Liver (tissue), 3 donors: ENCODE data around the gene DLEC1.

ENCODE experiments used
- CTCF ChIP-seq: fragments of 150-350 bp; IDR thresholded peaks from 2 replicates; pipeline ENCODE4 v1.5.1; 2017; ENCODE audit warnings: improper control_type of control experiment, low read depth, low read length; ENCODE audit not compliant: missing input control
- EGR1 ChIP-seq, 2 donors: IDR thresholded peaks; 2 replicates each; pipeline ENCODE4 v1.6.1; 2016 to 2018; ENCODE audit warnings: antibody characterized with exemption in 2 of 2, low read depth in 2 of 2
- FOXA1 ChIP-seq: IDR thresholded peaks from 2 replicates; pipeline ENCODE4 v1.6.1; 2016; ENCODE audit warnings: antibody characterized with exemption
- FOXA2 ChIP-seq: IDR thresholded peaks from 2 replicates; pipeline ENCODE4 v1.6.1; 2016; ENCODE audit warnings: antibody characterized with exemption
- GABPA ChIP-seq, 2 donors: IDR thresholded peaks in 1 of 2; conservative IDR thresholded peaks in 1 of 2; 2 replicates each; pipeline ENCODE4 v1.6.1; 2016; ENCODE audit warnings: antibody characterized with exemption in 2 of 2, mild to moderate bottlenecking in 1 of 2, moderate library complexity in 1 of 2
- HNF4A ChIP-seq, 2 donors: conservative IDR thresholded peaks; 2 replicates each; pipeline ENCODE4 v1.6.1; 2016; ENCODE audit warnings: antibody characterized with exemption in 2 of 2, mild to moderate bottlenecking in 2 of 2
- RAD21 ChIP-seq, 2 donors: IDR thresholded peaks; 2 replicates each; pipeline ENCODE4 v1.6.1; 2016; ENCODE audit warnings: antibody characterized with exemption in 2 of 2, mild to moderate bottlenecking in 2 of 2
- TAF1 ChIP-seq: conservative IDR thresholded peaks from 2 replicates; pipeline ENCODE4 v1.6.1; 2016; ENCODE audit warnings: antibody characterized with exemption, mild to moderate bottlenecking
- ZBTB33 ChIP-seq: IDR thresholded peaks from 2 replicates; pipeline ENCODE4 v1.6.1; 2016; ENCODE audit warnings: antibody characterized with exemption
- TF ChIP-seq, protein P1 (sequence below): IDR thresholded peaks from 2 replicates; pipeline ENCODE4 v1.6.1; 2016; ENCODE audit warnings: antibody characterized with exemption, mild to moderate bottlenecking
- TF ChIP-seq, protein P2 (sequence below): IDR thresholded peaks from 2 replicates; pipeline ENCODE4 v1.6.1; 2016; ENCODE audit warnings: antibody characterized with exemption
- TF ChIP-seq, protein P3 (sequence below): IDR thresholded peaks from 2 replicates; pipeline ENCODE4 v1.6.1; 2016; ENCODE audit warnings: antibody characterized with exemption
- donor health status: healthy.
- donor health status: healthy.

- TF ChIP-seq CTCF: no peak
- TF ChIP-seq, protein P1, sequence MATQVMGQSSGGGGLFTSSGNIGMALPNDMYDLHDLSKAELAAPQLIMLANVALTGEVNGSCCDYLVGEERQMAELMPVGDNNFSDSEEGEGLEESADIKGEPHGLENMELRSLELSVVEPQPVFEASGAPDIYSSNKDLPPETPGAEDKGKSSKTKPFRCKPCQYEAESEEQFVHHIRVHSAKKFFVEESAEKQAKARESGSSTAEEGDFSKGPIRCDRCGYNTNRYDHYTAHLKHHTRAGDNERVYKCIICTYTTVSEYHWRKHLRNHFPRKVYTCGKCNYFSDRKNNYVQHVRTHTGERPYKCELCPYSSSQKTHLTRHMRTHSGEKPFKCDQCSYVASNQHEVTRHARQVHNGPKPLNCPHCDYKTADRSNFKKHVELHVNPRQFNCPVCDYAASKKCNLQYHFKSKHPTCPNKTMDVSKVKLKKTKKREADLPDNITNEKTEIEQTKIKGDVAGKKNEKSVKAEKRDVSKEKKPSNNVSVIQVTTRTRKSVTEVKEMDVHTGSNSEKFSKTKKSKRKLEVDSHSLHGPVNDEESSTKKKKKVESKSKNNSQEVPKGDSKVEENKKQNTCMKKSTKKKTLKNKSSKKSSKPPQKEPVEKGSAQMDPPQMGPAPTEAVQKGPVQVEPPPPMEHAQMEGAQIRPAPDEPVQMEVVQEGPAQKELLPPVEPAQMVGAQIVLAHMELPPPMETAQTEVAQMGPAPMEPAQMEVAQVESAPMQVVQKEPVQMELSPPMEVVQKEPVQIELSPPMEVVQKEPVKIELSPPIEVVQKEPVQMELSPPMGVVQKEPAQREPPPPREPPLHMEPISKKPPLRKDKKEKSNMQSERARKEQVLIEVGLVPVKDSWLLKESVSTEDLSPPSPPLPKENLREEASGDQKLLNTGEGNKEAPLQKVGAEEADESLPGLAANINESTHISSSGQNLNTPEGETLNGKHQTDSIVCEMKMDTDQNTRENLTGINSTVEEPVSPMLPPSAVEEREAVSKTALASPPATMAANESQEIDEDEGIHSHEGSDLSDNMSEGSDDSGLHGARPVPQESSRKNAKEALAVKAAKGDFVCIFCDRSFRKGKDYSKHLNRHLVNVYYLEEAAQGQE: no peak
- no peak for TF ChIP-seq EGR1 (IDR thresholded peaks at IDR 0.05; ENCODE audit: low read depth in 2 of 2)
- TF ChIP-seq FOXA1: no peak
- TF ChIP-seq, protein P2, sequence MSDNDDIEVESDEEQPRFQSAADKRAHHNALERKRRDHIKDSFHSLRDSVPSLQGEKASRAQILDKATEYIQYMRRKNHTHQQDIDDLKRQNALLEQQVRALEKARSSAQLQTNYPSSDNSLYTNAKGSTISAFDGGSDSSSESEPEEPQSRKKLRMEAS: no peak
- peak in 1 of 2 donors; percentile 12 for TF ChIP-seq RAD21 (IDR thresholded peaks at IDR 0.05)
- TF ChIP-seq TAF1: no peak
- no peak for TF ChIP-seq GABPA (IDR thresholded peaks at IDR 0.05 in 1 of 2, conservative IDR thresholded peaks at IDR 0.05 in 1 of 2)
- no peak for TF ChIP-seq ZBTB33
- TF ChIP-seq, protein P3, sequence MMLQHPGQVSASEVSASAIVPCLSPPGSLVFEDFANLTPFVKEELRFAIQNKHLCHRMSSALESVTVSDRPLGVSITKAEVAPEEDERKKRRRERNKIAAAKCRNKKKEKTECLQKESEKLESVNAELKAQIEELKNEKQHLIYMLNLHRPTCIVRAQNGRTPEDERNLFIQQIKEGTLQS: no peak
- TF ChIP-seq HNF4A (conservative IDR thresholded peaks at IDR 0.05): peak; percentile 33 to 50
- TF ChIP-seq FOXA2: no peak
Measured at GRCh38 chr3:38086496-38086895, 47.5 kb downstream of the DLEC1 start.
